ENCODE data around the gene INTU. TPM values are rescaled to one million over a fixed set of nuclear protein-coding genes. Genes with fewer than 3 reads are reported as not detected.

INTU gene
- total RNA-seq, 1 donor from 2014 or later: 11.1 TPM

- Histone ChIP-seq H3K4me3 (no peak overlapping the region), H3K27me3 (ENCODE audit: low read depth) (no peaks in the 10 kb centered on the region), H3K36me3 (no peaks in the 10 kb centered on the region), H3K9me3 (no peaks in the 10 kb centered on the region), H3K27ac (no peak overlapping the region), H3K4me1 (no peaks in the 10 kb centered on the region)
- TF ChIP-seq CTCF (IDR thresholded peaks at IDR 0.05): no peak
- ATAC-seq: no peak
- no peak for DNase-seq
- intact Hi-C loops (cut with DNase I): no loop called here
Observed at GRCh38 chr4:127747883-127748282, 115.1 kb downstream of the INTU start.

- DNase-seq (no peak), ATAC-seq (no peak)
- no peaks in the 10 kb centered on the region for H3K9me3 ChIP-seq
- H3K27me3 ChIP-seq (ENCODE audit: low read depth): no peaks in the 10 kb centered on the region
- TF ChIP-seq CTCF (IDR thresholded peaks at IDR 0.05): no peak
- no peaks in the 10 kb centered on the region for H3K36me3 ChIP-seq
- H3K4me1 ChIP-seq: no peaks in the 10 kb centered on the region
- no peak overlapping the region for H3K27ac ChIP-seq
- H3K4me3 ChIP-seq: no peak overlapping the region
- intact Hi-C loops (cut with DNase I): no loop called here
Observed at GRCh38 chr4:127748957-127749356, 116.2 kb downstream of the INTU start.

- Histone ChIP-seq H3K27me3 (ENCODE audit: low read depth) (no peaks in the 10 kb centered on the region), H3K4me3 (no peak overlapping the region), H3K27ac (no peak overlapping the region), H3K9me3 (no peaks in the 10 kb centered on the region), H3K4me1 (no peaks in the 10 kb centered on the region), H3K36me3 (no peaks in the 10 kb centered on the region)
- no peak for TF ChIP-seq CTCF (IDR thresholded peaks at IDR 0.05)
- ATAC-seq: no peak
- intact Hi-C loops (cut with DNase I): no loop called here
- no peak for DNase-seq
Observed at GRCh38 chr4:127756906-127757305, 124.1 kb downstream of the INTU start.

GRCh38 chr4:127759228-127759820 lies 126.6 kb downstream of the INTU start:
- no peaks in the 10 kb centered on the region for H3K27me3 ChIP-seq (ENCODE audit: low read depth)
- no peak overlapping the region for H3K4me3 ChIP-seq
- H3K27ac ChIP-seq: no peak overlapping the region
- DNase-seq (no peak), ATAC-seq (no peak)
- TF ChIP-seq CTCF (IDR thresholded peaks at IDR 0.05): no peak
- intact Hi-C loops (cut with DNase I): no loop called here
- H3K36me3 ChIP-seq: no peaks in the 10 kb centered on the region
- no peaks in the 10 kb centered on the region for H3K9me3 ChIP-seq
- no peaks in the 10 kb centered on the region for H3K4me1 ChIP-seq

- no peak for ATAC-seq
- TF ChIP-seq CTCF (IDR thresholded peaks at IDR 0.05): no peak
- H3K36me3 ChIP-seq: no peaks in the 10 kb centered on the region
Observed at GRCh38 chr4:127759893-127760292, 127.1 kb downstream of the INTU start.

More at GRCh38 chr4:127759893-127760292, 127.1 kb downstream of the INTU start:
- Histone ChIP-seq H3K27ac (no peak overlapping the region), H3K4me1 (no peaks in the 10 kb centered on the region), H3K27me3 (ENCODE audit: low read depth) (no peaks in the 10 kb centered on the region), H3K4me3 (no peak overlapping the region), H3K9me3 (no peaks in the 10 kb centered on the region)
- DNase-seq: no peak
- intact Hi-C loops (cut with DNase I): no loop called here
